SK-N-SH (cell line): ENCODE measurements around the gene ADORA3. TPM values are rescaled to one million over a fixed set of nuclear protein-coding genes. Genes with fewer than 3 reads are reported as not detected.
A peak's percentile ranks its signal among the peaks of the same experiment; 100 is the strongest.

ENCODE experiments used
- CTCF ChIA-PET: fragments of 300-600, 350-600 bp; formaldehyde crosslinking; extraction: SDS; loops from one replicate; lab custom pipeline; 2021; lab: Yijun Ruan, JAX
- POLR2A ChIA-PET: fragments of 350-600 bp; sonication (Branson Sonifier 250); formaldehyde crosslinking; extraction: SDS; loops from one replicate; lab custom pipeline; 2020; ENCODE audit warnings: antibody characterized with exemption, inconsistent platforms; lab: Yijun Ruan, JAX
- DNase-seq: peaks from one replicate; pipeline ENCODE4 v3.0.0; 2012
- H2AFZ ChIP-seq: fragments of 200-600 bp; sonication (generic); 2 replicates; pipeline ENCODE4 v1.8.1; 2016; ENCODE audit warnings: antibody characterized with exemption, mild to moderate bottlenecking, low read depth
- H3F3A ChIP-seq: fragments of 200-600 bp; sonication (generic); replicated peaks from 2 replicates; pipeline ENCODE3; 2016; ENCODE audit warnings: antibody characterized with exemption, mild to moderate bottlenecking; ENCODE audit not compliant: insufficient read depth
- H3K27ac ChIP-seq, 2 experiments: fragments of 200-500 bp in 1 of 2; fragments of 200-600 bp in 1 of 2; sonication (Bioruptor generic) in 1 of 2; sonication (generic), shearing (Covaris generic) in 1 of 2; 2 replicates each; pipeline versions ENCODE4 v1.5.1 to v1.6.1; 2014 to 2016; ENCODE audit warnings: low read depth in 2 of 2, inconsistent platforms in 1 of 2, low read length in 1 of 2, mild to moderate bottlenecking in 1 of 2, mixed read lengths in 1 of 2
- H3K27me3 ChIP-seq: fragments of 200-600 bp; sonication (generic), shearing (Covaris generic); 2 replicates; pipeline ENCODE4 v1.6.1; 2016; ENCODE audit warnings: mixed run types; ENCODE audit not compliant: insufficient read depth
- H3K36me3 ChIP-seq, 2 experiments: fragments of 200-500 bp in 1 of 2; fragments of 200-600 bp in 1 of 2; sonication (Bioruptor generic) in 1 of 2; sonication (generic) in 1 of 2; replicated peaks in 1 of 2; 2 replicates each; pipeline versions ENCODE3 to v1.5.1; 2014 to 2016; ENCODE audit warnings: low read length in 1 of 2, mild to moderate bottlenecking in 1 of 2; ENCODE audit not compliant: insufficient read depth in 2 of 2, control insufficient read depth in 1 of 2
- H3K4me1 ChIP-seq, 2 experiments: fragments of 200-500 bp in 1 of 2; fragments of 200-600 bp in 1 of 2; sonication (Bioruptor generic) in 1 of 2; sonication (generic), shearing (Covaris generic) in 1 of 2; 2 replicates each; pipeline versions ENCODE4 v1.5.1 to v1.6.1; 2014 to 2016; ENCODE audit warnings: low read depth in 1 of 2, low read length in 1 of 2, mixed run types in 1 of 2; ENCODE audit not compliant: insufficient read depth in 2 of 2, control insufficient read depth in 1 of 2
- H3K4me2 ChIP-seq: fragments of 200-600 bp; sonication (generic), shearing (Covaris generic); 2 replicates; pipeline ENCODE4 v1.6.1; 2017; ENCODE audit warnings: mixed run types
- H3K4me3 ChIP-seq, 2 experiments: fragments of 200-500 bp in 1 of 2; fragments of 200-600 bp in 1 of 2; sonication (Bioruptor generic) in 1 of 2; sonication (generic), shearing (Covaris generic) in 1 of 2; 2 replicates each; pipeline versions ENCODE4 v1.5.1 to v1.8.1; 2014 to 2016; ENCODE audit warnings: low read depth in 2 of 2, inconsistent platforms in 1 of 2, low read length in 1 of 2, mild to moderate bottlenecking in 1 of 2, mixed read lengths in 1 of 2, moderate library complexity in 1 of 2
- H3K79me2 ChIP-seq: fragments of 200-600 bp; sonication (generic); 2 replicates; pipeline ENCODE4 v1.8.1; 2017; ENCODE audit warnings: mild to moderate bottlenecking; ENCODE audit not compliant: insufficient read depth
- H3K9ac ChIP-seq: fragments of 200-600 bp; sonication (generic); 2 replicates; pipeline ENCODE4 v1.6.1; 2017; ENCODE audit warnings: mixed run types
- H3K9me2 ChIP-seq: fragments of 200-600 bp; sonication (generic); 2 replicates; pipeline ENCODE4 v1.6.1; 2017; ENCODE audit warnings: mixed run types
- H3K9me3 ChIP-seq: fragments of 200-600 bp; sonication (generic); 2 replicates; pipeline ENCODE4 v1.6.1; 2017; ENCODE audit warnings: mixed run types, mild to moderate bottlenecking, moderate library complexity
- H4K20me1 ChIP-seq: fragments of 200-600 bp; sonication (generic); 2 replicates; pipeline ENCODE4 v1.6.1; 2017; ENCODE audit warnings: mild to moderate bottlenecking, mixed run types; ENCODE audit not compliant: insufficient read depth
- CHD2 ChIP-seq: fragments of 150-350 bp; IDR thresholded peaks from 2 replicates; pipeline ENCODE4 v1.6.1; 2018; ENCODE audit warnings: low read length; ENCODE audit not compliant: partially characterized antibody
- ELF1 ChIP-seq: IDR thresholded peaks from 2 replicates; pipeline ENCODE4 v1.4.0; 2012
- GATA2 ChIP-seq: sonication (generic); formaldehyde crosslinking; IDR thresholded peaks from 2 replicates; pipeline ENCODE4 v1.5.0; 2020; ENCODE audit warnings: mild to moderate bottlenecking, missing genetic modification reagents
- IRF3 ChIP-seq: fragments of 150-350 bp; IDR thresholded peaks from 2 replicates; pipeline ENCODE4 v1.6.1; 2016; ENCODE audit warnings: mild to moderate bottlenecking, low read depth, low read length
- MAX ChIP-seq: IDR thresholded peaks from 2 replicates; pipeline ENCODE4 v1.4.0; 2012; ENCODE audit warnings: low read depth
- MEF2A ChIP-seq: IDR thresholded peaks from 2 replicates; pipeline ENCODE4 v1.4.0; 2012; ENCODE audit warnings: low read depth, borderline replicate concordance
- NFIC ChIP-seq: IDR thresholded peaks from 2 replicates; pipeline ENCODE4 v1.4.0; 2012; ENCODE audit warnings: borderline replicate concordance
- NRF1 ChIP-seq: IDR thresholded peaks from 2 replicates; pipeline ENCODE4 v1.6.1; 2012; ENCODE audit warnings: low read depth, mild to moderate bottlenecking, low read length
- PBX3 ChIP-seq: IDR thresholded peaks from 2 replicates; pipeline ENCODE4; 2012
- RCOR1 ChIP-seq: fragments of 150-350 bp; IDR thresholded peaks from 2 replicates; pipeline ENCODE4 v1.6.1; 2017; ENCODE audit warnings: antibody characterized with exemption, low read length
- REST ChIP-seq: IDR thresholded peaks from 2 replicates; pipeline ENCODE4 v1.6.1; 2012; ENCODE audit warnings: mild to moderate bottlenecking, low read depth, low read length, moderate library complexity
- RFX5 ChIP-seq: IDR thresholded peaks from 2 replicates; pipeline ENCODE4 v1.6.1; 2012; ENCODE audit warnings: mild to moderate bottlenecking, improper control_type of control experiment, low read length
- RXRA ChIP-seq: IDR thresholded peaks from 2 replicates; pipeline ENCODE4 v1.4.0; 2012; ENCODE audit warnings: low read depth, mild to moderate bottlenecking, borderline replicate concordance
- TCF12 ChIP-seq: IDR thresholded peaks from 2 replicates; pipeline ENCODE4 v1.4.0; 2012
- USF1 ChIP-seq: IDR thresholded peaks from 2 replicates; pipeline ENCODE4 v1.4.0; 2012; ENCODE audit warnings: low read depth, borderline replicate concordance
- YY1 ChIP-seq: IDR thresholded peaks from 2 replicates; pipeline ENCODE4 v1.4.0; 2012; ENCODE audit warnings: low read depth, mild to moderate bottlenecking
- WGBS: methylation state at CpG from one replicate; pipeline ENCODE4 v1.1.6; 2017; ENCODE audit warnings: low lambda C conversion rate; 5-methylcytosine and 5-hydroxymethylcytosine counted together
- polyA plus RNA-seq, 3 experiments: library from polyadenylated mRNA; depleted of rRNA; stranded (reverse); fragments of >200 nt; gene quantifications; 2 replicates each; pipeline ENCODE4 v1.2.3, GENCODE V29; 2012
- TF ChIP-seq, protein P1 (sequence below): fragments of 150-350 bp; IDR thresholded peaks from 2 replicates; pipeline ENCODE4 v1.6.1; 2017; ENCODE audit warnings: antibody characterized with exemption, low read length, low read depth, borderline replicate concordance

Gene ADORA3
- polyA plus RNA-seq, 1 of the 3 experiments (the other 2 are of a cell fraction) = not detected

DNA sequence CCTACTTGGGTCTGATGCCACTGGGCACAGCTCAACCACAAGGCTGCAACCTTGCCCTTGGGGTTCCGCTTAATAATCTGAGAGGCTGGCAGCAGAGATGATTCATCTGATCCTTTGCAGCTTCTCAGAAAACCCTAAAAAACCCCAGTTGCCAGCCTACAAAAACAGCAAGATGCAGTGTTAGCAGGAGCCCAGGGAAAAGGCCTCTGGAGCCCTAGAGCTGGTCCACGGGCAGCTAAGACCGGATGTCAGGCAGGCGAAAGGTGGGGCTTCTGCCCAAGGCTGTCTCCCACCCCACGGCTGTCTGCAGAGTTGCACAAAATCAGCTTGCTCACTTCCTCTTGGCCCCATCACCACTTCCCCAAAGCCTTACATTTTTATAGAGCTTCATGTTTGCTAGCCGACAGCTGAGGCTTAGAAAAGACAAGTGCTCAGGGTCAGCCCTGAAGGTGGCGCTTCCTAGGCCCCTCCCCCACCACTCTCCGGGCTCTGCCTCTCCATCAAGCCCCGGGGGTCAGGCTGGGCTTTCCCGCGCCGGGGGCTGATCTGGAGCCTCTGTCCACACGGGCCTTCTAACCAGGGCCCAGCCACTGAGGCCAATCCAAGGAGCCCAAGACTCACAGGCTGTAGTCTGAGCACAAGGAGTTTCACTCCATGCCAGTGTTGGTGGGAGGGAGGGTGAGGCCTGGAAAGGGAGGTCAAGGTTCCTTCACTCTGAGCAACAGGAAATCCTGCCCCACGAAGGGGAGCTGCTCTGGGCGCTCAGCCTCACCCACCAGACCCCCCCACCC, 4.2 kb upstream of the ADORA3 start:
- Histone ChIP-seq H3K4me3 (peak overlapping the region; percentile 24 to 42; a peak in 2 of 4 replicates), H3K4me2 (peak overlapping the region; percentile 61), H3F3A (no peaks in the 10 kb centered on the region), H3K79me2 (no peaks in the 10 kb centered on the region), H3K9me2 (no peaks in the 10 kb centered on the region), H3K27ac (peak overlapping the region; percentile 56 to 73; a peak in 3 of 4 replicates), H3K9ac (peak overlapping the region; percentile 56; the same call in 1 of the 2 replicates), H3K9me3 (no peaks in the 10 kb centered on the region), H3K36me3 (no peaks in the 10 kb centered on the region), H2AFZ (peak overlapping the region; percentile 92), H3K27me3 (no peaks in the 10 kb centered on the region; the same call in 1 of the 2 replicates), H4K20me1 (no peaks in the 10 kb centered on the region), H3K4me1 (peaks cover 8 to 9% of the 10 kb centered on the region in 2 experiments; a peak in 2 of 4 replicates)
- TF ChIP-seq MAX = no peak
- no peak for TF ChIP-seq TCF12
- TF ChIP-seq, protein P1, sequence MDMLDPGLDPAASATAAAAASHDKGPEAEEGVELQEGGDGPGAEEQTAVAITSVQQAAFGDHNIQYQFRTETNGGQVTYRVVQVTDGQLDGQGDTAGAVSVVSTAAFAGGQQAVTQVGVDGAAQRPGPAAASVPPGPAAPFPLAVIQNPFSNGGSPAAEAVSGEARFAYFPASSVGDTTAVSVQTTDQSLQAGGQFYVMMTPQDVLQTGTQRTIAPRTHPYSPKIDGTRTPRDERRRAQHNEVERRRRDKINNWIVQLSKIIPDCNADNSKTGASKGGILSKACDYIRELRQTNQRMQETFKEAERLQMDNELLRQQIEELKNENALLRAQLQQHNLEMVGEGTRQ = no peak
- no peak for TF ChIP-seq RXRA
- no peak for TF ChIP-seq RFX5
- 64% methylated on average over 11 of the region's 15 CpGs for WGBS
- DNase-seq = peak; percentile 57
- ChIA-PET POLR2A (interaction anchor here (0.9 kb wide), 1 partner anchor 231 kb away, joined by 3 read pairs; no protein-coding TSS in a partner anchor), CTCF (interaction anchor here (0.6 to 5.3 kb wide), 67 partner anchors 10 to 939 kb away, joined by 3 to 64 read pairs (median 5); partner anchors contain the start of genes DDX20, INKA2 and RAP1A)

GRCh38 chr1:111506561-111506960, 3.1 kb upstream of the ADORA3 start:
- no peaks in the 10 kb centered on the region for H3K9me2 ChIP-seq
- CTCF ChIA-PET = interaction anchor here (2.3 to 5.3 kb wide), 7 partner anchors 10 to 261 kb away, joined by 10 to 64 read pairs (median 36); partner anchors contain the start of gene DDX20
- H3K4me3 ChIP-seq = no peak overlapping the region
- no peak overlapping the region for H3K4me2 ChIP-seq
- H3K4me1 ChIP-seq = peaks cover 8 to 9% of the 10 kb centered on the region in 2 experiments; a peak in 2 of 4 replicates
- no peaks in the 10 kb centered on the region; the same call in 1 of the 2 replicates for H3K27me3 ChIP-seq
- H3F3A ChIP-seq = no peaks in the 10 kb centered on the region
- no peak for DNase-seq
- no peak overlapping the region for H3K9ac ChIP-seq
- no peaks in the 10 kb centered on the region for H4K20me1 ChIP-seq
- 29% methylated on average over 2 of the region's 2 CpGs for WGBS
- no peak overlapping the region for H2AFZ ChIP-seq
- H3K79me2 ChIP-seq = no peaks in the 10 kb centered on the region
- H3K9me3 ChIP-seq = no peaks in the 10 kb centered on the region
- no peaks in the 10 kb centered on the region for H3K36me3 ChIP-seq
- POLR2A ChIA-PET = no interaction called here
- H3K27ac ChIP-seq = no peak overlapping the region
- TF ChIP-seq NRF1 (no peak), MEF2A (no peak), RFX5 (no peak), GATA2 (CRISPR knock-in tag) (no peak), REST (no peak), USF1 (no peak), ELF1 (no peak), PBX3 (no peak), YY1 (no peak), NFIC (no peak), RCOR1 (no peak), CHD2 (no peak), IRF3 (no peak)
- TF ChIP-seq, protein P1 = no peak
